Stimulated activated CD4-positive, alpha-beta T cell treated with anti-CD3 and anti-CD28 coated beads, TNF-alpha, amount 100 ng/mL, for 48 hours (primary cell): ENCODE measurements around the gene ITM2B.

Experiments
- DNase-seq, 3 donors: peaks; one replicate each; pipeline ENCODE4 v3.0.0-alpha.2; 2020; ENCODE audit warnings: low read depth in 3 of 3

Gene ITM2B

GRCh38 chr13:48258430-48258829 lies 25.4 kb downstream of the ITM2B start:
- no peak for DNase-seq

DNA sequence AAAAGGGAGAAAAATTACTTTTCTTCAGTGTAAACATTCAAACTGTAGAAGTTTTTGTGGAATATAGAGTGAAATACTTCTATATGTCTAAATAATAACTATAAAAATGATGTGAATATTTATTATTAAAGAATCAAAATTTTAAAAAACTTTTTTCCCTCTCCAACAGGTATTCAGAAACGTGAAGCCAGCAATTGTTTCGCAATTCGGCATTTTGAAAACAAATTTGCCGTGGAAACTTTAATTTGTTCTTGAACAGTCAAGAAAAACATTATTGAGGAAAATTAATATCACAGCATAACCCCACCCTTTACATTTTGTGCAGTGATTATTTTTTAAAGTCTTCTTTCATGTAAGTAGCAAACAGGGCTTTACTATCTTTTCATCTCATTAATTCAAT lies 28.0 kb downstream of the ITM2B start:
- no peak for DNase-seq

- no peak for DNase-seq
These were observed 30.2 kb downstream of the ITM2B start for GRCh38 chr13:48263196-48263595.

DNA sequence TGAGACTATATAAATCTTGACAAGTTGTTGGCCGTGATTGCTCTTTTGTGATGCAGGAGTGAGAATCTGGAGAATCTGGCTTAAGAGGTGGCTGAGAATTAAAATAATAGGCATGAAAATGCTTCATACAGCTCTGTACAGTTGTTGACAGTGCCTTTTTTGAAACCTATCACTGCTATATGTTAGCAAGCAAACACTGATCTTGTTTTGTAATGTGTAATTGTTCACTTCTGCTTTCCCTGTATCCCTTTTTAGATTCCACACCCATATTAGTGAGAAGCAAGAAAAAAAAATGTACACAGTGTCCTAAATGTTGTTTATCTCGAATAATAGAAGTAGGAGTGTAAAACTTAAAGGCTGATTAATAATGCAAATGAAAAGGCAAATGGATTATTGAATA lies 31.1 kb downstream of the ITM2B start:
- no peak for DNase-seq

DNA sequence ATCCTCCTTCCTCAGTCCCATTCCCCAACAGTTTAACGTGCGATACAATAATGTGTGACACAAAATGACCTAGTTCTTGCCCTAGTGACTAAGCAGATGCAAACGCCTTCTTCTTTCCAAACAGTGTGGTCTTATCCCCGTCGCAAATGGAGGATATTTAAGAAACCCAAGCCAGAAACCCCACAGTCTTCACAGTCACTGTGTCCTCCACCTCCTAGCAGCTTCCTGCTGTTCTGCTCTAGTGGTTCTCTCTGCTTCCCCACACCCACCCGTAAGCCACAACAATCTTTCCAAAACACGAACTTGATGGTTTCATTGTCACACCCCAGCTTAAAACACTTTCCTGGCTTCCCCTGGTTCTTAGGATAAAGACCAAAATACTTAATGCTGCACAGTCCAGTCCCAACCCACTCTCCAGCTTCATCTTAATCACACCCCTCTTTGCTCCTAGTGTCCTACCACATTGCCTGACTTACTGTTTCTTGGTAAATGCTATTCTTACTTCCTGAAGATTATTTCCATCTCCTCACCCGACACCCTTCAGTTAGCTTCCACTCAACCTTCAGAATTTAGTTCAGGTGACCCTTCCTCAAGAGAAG lies 32.3 kb downstream of the ITM2B start:
- DNase-seq: peak in 2 of 3 donors; percentile 6 to 10

DNA sequence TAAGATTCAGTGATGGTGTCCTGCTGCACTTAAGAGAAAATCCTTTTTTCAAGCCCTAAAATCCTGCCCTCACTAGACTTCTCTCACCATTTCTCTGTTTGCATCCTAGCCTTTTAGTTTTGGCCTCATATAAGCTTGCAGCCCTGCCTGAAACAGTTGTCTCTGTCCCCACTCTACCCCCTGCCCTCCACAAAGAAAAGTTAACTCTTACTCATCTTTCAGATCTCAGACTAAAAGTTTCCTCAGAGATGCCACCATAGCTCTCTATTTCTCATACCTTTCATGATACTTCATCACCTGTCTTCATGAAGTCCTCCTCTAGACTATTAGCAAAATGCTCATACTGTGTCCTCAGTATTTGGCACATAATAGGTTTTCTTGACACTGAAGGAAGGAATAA lies 33.1 kb downstream of the ITM2B start:
- no peak for DNase-seq

DNA sequence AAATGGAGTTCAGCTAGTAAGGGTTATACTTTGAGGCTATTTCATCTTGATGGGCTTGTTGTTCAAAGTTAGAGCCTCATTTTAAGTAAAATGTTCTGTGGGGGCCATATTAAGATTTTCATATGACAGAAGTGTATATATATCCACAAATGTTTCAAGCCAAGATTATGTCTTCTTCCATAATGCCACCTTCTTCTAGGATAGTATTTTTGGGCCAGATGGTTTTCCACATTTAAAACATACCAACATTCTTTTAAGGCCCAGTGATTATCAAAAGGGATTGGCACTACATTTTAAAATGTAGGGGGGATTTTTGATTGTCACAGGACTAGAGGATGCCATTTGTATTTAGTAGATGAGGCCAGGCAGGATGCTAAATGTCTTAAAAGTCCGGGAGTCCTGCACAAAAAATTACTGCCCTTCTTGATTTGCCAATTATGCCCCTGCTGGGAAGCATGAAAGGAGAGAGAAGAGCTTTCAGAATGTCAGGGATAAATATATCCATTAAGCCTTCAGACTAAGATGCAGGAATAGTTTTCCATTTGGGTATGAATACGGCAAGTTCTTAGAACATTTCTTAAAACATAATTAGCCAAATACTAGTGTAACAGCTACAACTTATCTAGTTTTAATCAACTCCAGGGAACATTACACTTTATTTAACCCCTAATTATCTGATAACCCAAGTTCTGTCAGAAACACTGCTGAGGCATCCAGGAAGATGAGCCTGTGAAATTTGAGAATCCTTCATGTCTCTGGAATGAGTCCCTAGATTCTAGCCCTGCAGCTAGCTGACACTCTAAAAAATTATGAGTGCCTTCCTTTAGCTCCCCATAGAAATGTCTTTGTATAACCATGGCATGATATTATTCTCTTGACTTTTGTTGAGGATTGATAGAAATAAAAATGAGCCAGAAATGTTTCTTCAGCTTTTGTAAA lies 34.0 kb downstream of the ITM2B start:
- DNase-seq: no peak

- DNase-seq: no peak
These were observed 35.0 kb downstream of the ITM2B start for GRCh38 chr13:48268019-48268418.

DNA sequence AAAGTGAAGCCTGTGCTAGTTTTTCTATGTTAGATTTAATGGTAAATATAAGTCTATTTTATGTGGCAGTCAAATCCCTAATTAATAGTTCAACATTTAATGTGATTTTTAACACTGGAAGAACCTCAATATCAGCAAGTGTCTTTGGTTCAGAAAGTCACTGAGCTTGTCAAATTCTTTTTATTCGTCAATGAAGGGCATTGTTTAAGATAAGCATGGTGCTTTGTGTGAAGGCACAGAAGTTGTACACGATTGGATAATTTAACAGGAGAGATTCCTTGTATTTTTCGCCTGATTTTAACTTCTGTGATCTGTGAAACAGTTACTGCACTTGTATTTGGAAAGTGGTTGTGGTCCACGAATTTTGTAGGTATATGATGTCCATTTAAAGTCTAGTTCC lies 40.3 kb downstream of the ITM2B start:
- DNase-seq: no peak

GRCh38 chr13:48275507-48275906 lies 42.5 kb downstream of the ITM2B start:
- no peak for DNase-seq

- no peak for DNase-seq
These were observed 45.8 kb downstream of the ITM2B start for GRCh38 chr13:48278806-48279205.

- DNase-seq: no peak
These were observed 48.5 kb downstream of the ITM2B start for GRCh38 chr13:48281556-48281955.

- DNase-seq: no peak
These were observed 58.7 kb downstream of the ITM2B start for GRCh38 chr13:48291730-48292129.

GRCh38 chr13:48292650-48293049 lies 59.6 kb downstream of the ITM2B start:
- DNase-seq: no peak

DNA sequence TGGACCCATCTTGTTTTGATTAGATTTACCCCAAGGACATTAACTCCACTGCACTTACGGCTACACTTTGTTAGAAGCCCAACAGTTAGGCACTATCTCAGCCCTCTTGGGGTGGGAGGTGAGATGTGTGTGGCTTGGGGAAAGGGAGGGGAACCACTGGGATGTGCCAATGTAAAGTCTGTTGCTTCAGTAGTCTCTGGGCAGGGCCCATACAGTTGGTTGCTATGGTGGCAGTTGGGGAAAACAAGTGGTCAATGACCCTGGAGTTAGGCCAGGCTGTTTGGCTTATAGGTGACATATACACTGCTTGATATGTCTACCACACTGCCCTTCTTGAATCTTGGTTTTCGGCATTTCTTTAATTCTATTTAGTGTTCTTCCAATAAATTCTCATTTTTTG lies 61.6 kb downstream of the ITM2B start:
- DNase-seq: no peak

- no peak for DNase-seq
These were observed 62.3 kb downstream of the ITM2B start for GRCh38 chr13:48295271-48295670.

GRCh38 chr13:48296528-48296927 lies 63.5 kb downstream of the ITM2B start:
- no peak for DNase-seq

DNA sequence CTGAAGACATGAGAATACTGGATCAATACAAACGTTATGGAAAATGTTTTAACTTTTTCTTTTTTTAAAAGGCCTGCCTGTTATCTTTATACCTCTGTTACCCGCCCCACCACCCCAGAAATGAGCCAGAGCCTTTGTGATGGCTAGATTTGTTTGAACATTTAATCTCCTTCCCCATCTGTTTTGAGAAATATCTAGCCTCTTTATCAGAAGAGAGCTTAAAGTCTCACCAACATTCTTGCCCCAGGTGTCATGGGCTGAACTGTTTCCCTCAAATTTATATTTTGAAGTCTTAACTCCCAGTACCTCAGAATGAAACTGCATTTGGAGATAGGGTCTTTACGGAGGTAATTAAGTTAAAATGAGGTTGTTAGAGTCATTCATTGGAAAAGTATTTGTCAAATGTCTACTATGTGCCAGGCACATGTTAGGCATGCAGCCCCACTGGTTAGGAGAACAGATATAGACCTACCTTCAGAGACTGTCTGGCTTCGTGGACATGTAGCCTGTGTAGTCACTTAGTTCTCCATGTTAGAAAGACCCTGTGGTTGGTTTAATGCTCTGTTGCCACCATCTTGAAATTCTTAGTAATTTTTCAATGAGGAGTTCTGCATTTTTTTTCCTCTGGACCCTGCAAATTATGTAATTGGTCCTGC lies 64.3 kb downstream of the ITM2B start:
- DNase-seq: no peak

- DNase-seq: no peak
These were observed 66.6 kb downstream of the ITM2B start for GRCh38 chr13:48299591-48299990.

GRCh38 chr13:48302871-48303358 lies 69.9 kb downstream of the ITM2B start:
- no peak for DNase-seq

DNA sequence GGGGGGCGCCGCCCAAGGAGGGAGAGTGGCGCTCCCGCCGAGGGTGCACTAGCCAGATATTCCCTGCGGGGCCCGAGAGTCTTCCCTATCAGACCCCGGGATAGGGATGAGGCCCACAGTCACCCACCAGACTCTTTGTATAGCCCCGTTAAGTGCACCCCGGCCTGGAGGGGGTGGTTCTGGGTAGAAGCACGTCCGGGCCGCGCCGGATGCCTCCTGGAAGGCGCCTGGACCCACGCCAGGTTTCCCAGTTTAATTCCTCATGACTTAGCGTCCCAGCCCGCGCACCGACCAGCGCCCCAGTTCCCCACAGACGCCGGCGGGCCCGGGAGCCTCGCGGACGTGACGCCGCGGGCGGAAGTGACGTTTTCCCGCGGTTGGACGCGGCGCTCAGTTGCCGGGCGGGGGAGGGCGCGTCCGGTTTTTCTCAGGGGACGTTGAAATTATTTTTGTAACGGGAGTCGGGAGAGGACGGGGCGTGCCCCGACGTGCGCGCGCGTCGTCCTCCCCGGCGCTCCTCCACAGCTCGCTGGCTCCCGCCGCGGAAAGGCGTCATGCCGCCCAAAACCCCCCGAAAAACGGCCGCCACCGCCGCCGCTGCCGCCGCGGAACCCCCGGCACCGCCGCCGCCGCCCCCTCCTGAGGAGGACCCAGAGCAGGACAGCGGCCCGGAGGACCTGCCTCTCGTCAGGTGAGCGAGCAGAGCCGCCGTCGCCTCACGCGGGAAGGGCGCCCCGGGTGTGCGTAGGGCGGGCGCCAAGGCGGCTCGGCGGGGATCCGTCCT lies 70.5 kb downstream of the ITM2B start, which contains the start of gene RB1:
RB1 (plus strand) TSS at position 393 of the 784 bp plus-strand sequence; CDS start at position 555, 162 bp downstream.
- peak; percentile 82 to 86 (median 83) for DNase-seq
